MM.1S (cell line): ENCODE results near the gene TMBIM4.

Experiments
- DNase-seq: peaks from one replicate; pipeline ENCODE4 v3.0.0-alpha.2; 2015
- H2AFZ ChIP-seq: fragments of 300-600 bp; sonication (generic); 2 replicates; pipeline ENCODE4 v1.6.0; 2016; ENCODE audit warnings: antibody characterized with exemption, low read length
- H3F3A ChIP-seq: fragments of 300-600 bp; sonication (generic); 2 replicates; pipeline ENCODE4 v1.6.1; 2016; ENCODE audit warnings: mild to moderate bottlenecking, antibody characterized with exemption, low read length, moderate library complexity, mixed read lengths; ENCODE audit not compliant: insufficient read depth
- H3K27ac ChIP-seq: fragments of 300-600 bp; sonication (generic); 2 replicates; pipeline ENCODE4 v1.5.1; 2016; ENCODE audit warnings: mild to moderate bottlenecking, low read length
- H3K27me3 ChIP-seq: fragments of 300-600 bp; sonication (generic); replicated peaks from 2 replicates; pipeline ENCODE4 v1.6.0; 2016; ENCODE audit warnings: low read length; ENCODE audit not compliant: insufficient read depth
- H3K36me3 ChIP-seq: fragments of 300-600 bp; sonication (generic); replicated peaks from 2 replicates; pipeline ENCODE4 v1.6.1; 2016; ENCODE audit warnings: mild to moderate bottlenecking, low read length, mixed read lengths; ENCODE audit not compliant: insufficient read depth
- H3K4me1 ChIP-seq: fragments of 300-600 bp; sonication (generic); 2 replicates; pipeline ENCODE4 v1.6.1; 2016; ENCODE audit warnings: low read length, mixed read lengths
- H3K4me2 ChIP-seq: fragments of 300-600 bp; sonication (generic); 2 replicates; pipeline ENCODE4 v1.6.0; 2016; ENCODE audit warnings: low read depth, low read length
- H3K4me3 ChIP-seq: fragments of 300-600 bp; sonication (generic); 2 replicates; pipeline ENCODE4 v1.5.1; 2016; ENCODE audit warnings: low read length, mixed read lengths
- H3K79me2 ChIP-seq: fragments of 300-600 bp; sonication (generic); 2 replicates; pipeline ENCODE4 v1.6.1; 2016; ENCODE audit warnings: mixed run types, low read length, mixed read lengths
- H3K9ac ChIP-seq: fragments of 300-600 bp; sonication (generic); 2 replicates; pipeline ENCODE4 v1.6.1; 2016; ENCODE audit warnings: low read length, mixed read lengths
- H3K9me2 ChIP-seq: fragments of 300-600 bp; sonication (generic); replicated peaks from 2 replicates; pipeline ENCODE4 v1.6.1; 2016; ENCODE audit warnings: mild to moderate bottlenecking, low read length, mixed read lengths; ENCODE audit not compliant: insufficient read depth
- H3K9me3 ChIP-seq: fragments of 300-600 bp; sonication (generic); replicated peaks from 2 replicates; pipeline ENCODE4 v1.6.1; 2016; ENCODE audit warnings: mild to moderate bottlenecking, low read length, mixed read lengths; ENCODE audit not compliant: insufficient read depth
- H4K20me1 ChIP-seq: fragments of 300-600 bp; sonication (generic); 2 replicates; pipeline ENCODE4 v1.6.1; 2016; ENCODE audit warnings: mild to moderate bottlenecking, low read length, moderate library complexity, mixed read lengths; ENCODE audit not compliant: insufficient read depth
- CTCF ChIP-seq: fragments of 300-600 bp; sonication (generic); IDR thresholded peaks from 2 replicates; pipeline ENCODE4 v1.5.1; 2016; ENCODE audit warnings: antibody characterized with exemption, low read length, mixed read lengths
- EZH2 ChIP-seq: fragments of 300-600 bp; sonication (generic); optimal IDR thresholded peaks from 2 replicates; pipeline ENCODE3; 2017; ENCODE audit warnings: low read depth, mild to moderate bottlenecking, antibody characterized with exemption, low read length, mixed read lengths
- EZH2phosphoT487 ChIP-seq: fragments of 300-600 bp; sonication (generic); IDR thresholded peaks from 2 replicates; pipeline ENCODE4 v1.6.1; 2018; ENCODE audit warnings: antibody characterized with exemption, low read length

TMBIM4 gene

GRCh38 chr12:66087365-66087943 is 82.3 kb downstream of the TMBIM4 start:
- TF ChIP-seq EZH2: no peak
- TF ChIP-seq CTCF: peak; percentile 85
- peak; percentile 60 for DNase-seq
- no peak overlapping the region; the same call in 1 of the 2 replicates for H3K4me3 ChIP-seq
- H3K4me2 ChIP-seq: peak overlapping the region; percentile 17; the same call in 1 of the 2 replicates
- no peak overlapping the region for H3K27ac ChIP-seq
- no peaks in the 10 kb centered on the region for H4K20me1 ChIP-seq
- no peak overlapping the region for H2AFZ ChIP-seq
- no peaks in the 10 kb centered on the region for H3K9me2 ChIP-seq
- no peaks in the 10 kb centered on the region for H3K79me2 ChIP-seq
- H3K9ac ChIP-seq: no peak overlapping the region
- H3K36me3 ChIP-seq: no peaks in the 10 kb centered on the region
- H3K4me1 ChIP-seq: no peaks in the 10 kb centered on the region
- H3F3A ChIP-seq: no peaks in the 10 kb centered on the region
- H3K27me3 ChIP-seq: no peaks in the 10 kb centered on the region
- no peaks in the 10 kb centered on the region for H3K9me3 ChIP-seq

GRCh38 chr12:66085998-66086397 is 83.8 kb downstream of the TMBIM4 start:
- DNase-seq: no peak
- Histone ChIP-seq H3K36me3 (no peaks in the 10 kb centered on the region), H2AFZ (no peak overlapping the region), H3K9me3 (no peaks in the 10 kb centered on the region), H3K9me2 (no peaks in the 10 kb centered on the region), H3K27me3 (no peaks in the 10 kb centered on the region), H4K20me1 (no peaks in the 10 kb centered on the region), H3K4me2 (no peak overlapping the region), H3K4me3 (no peak overlapping the region), H3K79me2 (no peaks in the 10 kb centered on the region), H3K4me1 (no peaks in the 10 kb centered on the region), H3F3A (no peaks in the 10 kb centered on the region), H3K27ac (no peak overlapping the region), H3K9ac (no peak overlapping the region)
- no peak for TF ChIP-seq EZH2
- TF ChIP-seq EZH2phosphoT487: no peak
- no peak for TF ChIP-seq CTCF
